Memory B cell (primary cell): Measurements from ENCODE around the gene IFNAR1.

Experiments
- ATAC-seq: fragments of 150-1000 bp; cut with Tn5 transposase; 2 replicates; pipeline ENCODE4 v1.10.0; 2021; ENCODE audit warnings: low read depth, mild to moderate bottlenecking, moderate library complexity
- DNase-seq, 2 donors: peaks; one replicate each; pipeline ENCODE4 v3.0.0; 2022; ENCODE audit warnings: low spot score in 2 of 2
- H3K27ac Mint-ChIP-seq: one replicate; pipeline ENCODE4 v1.8.0; 2022; ENCODE audit warnings: mild to moderate bottlenecking, moderate library complexity, mixed read lengths
- H3K27me3 Mint-ChIP-seq: one replicate; pipeline ENCODE4 v1.8.0; 2022; ENCODE audit warnings: mixed read lengths
- H3K36me3 Mint-ChIP-seq: one replicate; pipeline ENCODE4 v1.8.0; 2022; ENCODE audit warnings: mild to moderate bottlenecking, mixed read lengths
- H3K4me1 Mint-ChIP-seq: one replicate; pipeline ENCODE4 v1.8.0; 2022; ENCODE audit warnings: mixed read lengths
- H3K4me3 Mint-ChIP-seq: one replicate; pipeline ENCODE4 v1.8.0; 2022; ENCODE audit warnings: mild to moderate bottlenecking, moderate library complexity, mixed read lengths
- H3K9me3 Mint-ChIP-seq: one replicate; pipeline ENCODE4 v1.8.0; 2022; ENCODE audit warnings: mixed read lengths

IFNAR1 gene

DNA sequence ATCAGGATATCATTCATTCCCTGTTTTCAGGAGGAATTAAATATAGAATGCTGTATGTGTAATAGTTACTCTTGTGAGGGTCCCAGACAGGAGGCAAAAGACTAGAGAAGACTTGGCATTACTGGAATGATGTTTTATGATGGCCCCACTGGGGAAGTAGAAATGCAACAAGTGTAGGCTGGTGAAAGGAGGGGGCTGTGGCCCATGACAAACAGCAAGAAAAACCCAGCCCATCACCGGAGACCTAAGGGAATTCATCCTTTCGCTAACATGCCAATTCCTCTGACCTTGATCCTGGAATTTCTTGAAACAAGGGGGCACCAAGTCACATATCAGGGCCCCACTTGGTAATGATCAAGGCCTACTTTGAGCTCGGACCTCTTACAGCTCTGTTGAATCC lies 72.9 kb downstream of the IFNAR1 start:
- DNase-seq (no peak), ATAC-seq (no peak)
- Mint-ChIP-seq H3K27ac (no peak overlapping the region), H3K36me3 (no peaks in the 10 kb centered on the region), H3K27me3 (no peaks in the 10 kb centered on the region), H3K4me3 (no peak overlapping the region), H3K9me3 (no peaks in the 10 kb centered on the region), H3K4me1 (peaks cover 33% of the 10 kb centered on the region)

- Mint-ChIP-seq H3K36me3 (no peaks in the 10 kb centered on the region), H3K4me3 (no peak overlapping the region), H3K27ac (no peak overlapping the region), H3K27me3 (no peaks in the 10 kb centered on the region), H3K4me1 (peaks cover 31% of the 10 kb centered on the region), H3K9me3 (no peaks in the 10 kb centered on the region)
- ATAC-seq (no peak), DNase-seq (no peak)
Measured at GRCh38 chr21:33398361-33398760, 73.6 kb downstream of the IFNAR1 start.

GRCh38 chr21:33401630-33401992 lies 76.8 kb downstream of the IFNAR1 start:
- peaks cover 37% of the 10 kb centered on the region for H3K4me1 Mint-ChIP-seq
- ATAC-seq, result no peak
- no peaks in the 10 kb centered on the region for H3K9me3 Mint-ChIP-seq
- H3K27me3 Mint-ChIP-seq, result no peaks in the 10 kb centered on the region
- H3K4me3 Mint-ChIP-seq, result no peak overlapping the region
- peaks cover 10% of the 10 kb centered on the region for H3K36me3 Mint-ChIP-seq
- DNase-seq, result no peak
- no peak overlapping the region for H3K27ac Mint-ChIP-seq

DNA sequence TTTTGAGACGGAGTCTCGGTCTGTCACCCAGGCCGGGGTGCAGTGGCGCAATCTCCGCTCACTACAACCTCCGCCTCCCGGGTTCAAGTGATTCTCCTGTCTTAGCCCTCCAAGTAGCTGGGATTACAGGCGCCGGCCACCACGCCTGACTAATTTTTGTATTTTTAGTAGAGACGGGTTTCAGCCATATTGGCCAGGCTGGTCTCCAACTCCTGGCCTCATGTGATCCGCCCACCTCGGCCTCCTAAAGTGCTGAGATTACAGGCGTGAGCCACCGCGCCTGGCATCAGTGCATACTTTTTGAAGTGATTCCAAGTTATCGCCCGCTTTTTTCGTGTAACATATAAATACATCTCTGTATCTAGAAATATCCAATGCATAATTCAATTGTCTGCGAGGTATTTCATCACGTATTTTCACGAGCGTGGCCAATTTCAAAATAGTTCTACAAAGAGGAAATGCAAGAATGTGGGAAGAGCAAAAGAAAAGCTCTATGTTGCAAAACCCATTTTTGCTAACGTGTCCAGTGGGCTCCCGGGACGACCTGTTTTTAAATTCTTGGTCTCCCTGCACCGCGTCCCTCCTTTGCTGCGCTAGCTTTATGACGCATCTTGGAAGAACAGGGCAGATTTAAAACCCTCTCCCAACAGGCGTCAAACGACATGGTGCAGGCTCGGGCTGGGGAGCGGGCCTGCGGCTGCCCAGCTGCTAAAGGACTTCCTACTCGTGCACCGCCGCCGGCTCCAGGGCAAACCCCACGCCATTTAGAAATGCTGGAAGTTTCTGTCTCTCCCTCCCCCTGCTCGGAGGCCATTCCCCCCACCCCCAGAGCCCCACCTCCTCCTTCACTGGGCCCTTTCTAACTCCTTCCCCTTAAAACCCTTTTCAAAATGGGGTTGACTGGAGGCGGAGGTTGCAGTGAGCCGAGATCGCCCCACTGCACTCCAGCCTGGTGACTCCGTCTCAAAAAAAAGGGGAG lies 77.5 kb downstream of the IFNAR1 start:
- ATAC-seq (peak; percentile 51), DNase-seq (peak; percentile 26 to 30)
- H3K4me1 Mint-ChIP-seq, result peaks cover 44% of the 10 kb centered on the region
- H3K9me3 Mint-ChIP-seq, result no peaks in the 10 kb centered on the region
- H3K27me3 Mint-ChIP-seq, result no peaks in the 10 kb centered on the region
- H3K36me3 Mint-ChIP-seq, result peaks cover 16% of the 10 kb centered on the region
- peak overlapping the region; percentile 88 for H3K27ac Mint-ChIP-seq
- H3K4me3 Mint-ChIP-seq, result peak overlapping the region; percentile 85

DNA sequence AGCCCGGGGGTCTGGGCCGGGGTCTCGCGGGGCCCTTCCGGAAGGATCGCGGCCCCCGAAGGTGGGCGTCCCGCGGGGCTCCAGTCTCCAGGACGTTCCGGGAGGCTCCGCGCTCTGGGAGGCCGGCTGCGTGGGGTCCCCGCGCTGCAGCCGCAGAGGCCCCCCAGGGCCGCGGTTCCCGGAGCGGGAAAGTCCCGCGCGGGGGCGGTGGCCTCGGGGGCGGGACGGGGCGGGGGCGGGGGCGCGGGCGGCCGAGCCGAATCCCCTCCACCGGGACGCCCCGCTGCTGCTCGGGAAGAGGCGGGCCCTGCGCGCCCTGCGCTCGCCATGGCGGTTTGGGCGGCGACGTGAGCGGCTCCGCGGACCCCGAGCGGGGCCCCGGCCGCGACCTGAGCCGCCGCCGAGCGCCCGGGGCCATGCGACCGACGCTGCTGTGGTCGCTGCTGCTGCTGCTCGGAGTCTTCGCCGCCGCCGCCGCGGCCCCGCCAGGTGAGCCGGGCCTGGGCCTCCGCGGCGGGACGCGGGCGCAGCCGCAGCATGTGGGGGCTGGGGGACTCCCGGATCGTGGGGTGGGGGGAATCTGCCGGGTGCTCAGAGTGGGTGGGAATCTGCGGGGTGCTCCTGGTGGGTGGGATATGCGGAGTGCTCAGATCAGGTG lies 78.5 kb downstream of the IFNAR1 start, which contains the start of gene IFNGR2:
Gene IFNGR2, plus strand, starts transcription at position 286 of the 658 bp plus-strand sequence. Its CDS starts 131 bp downstream, at position 417.
- H3K36me3 Mint-ChIP-seq, result peaks cover 17% of the 10 kb centered on the region
- H3K27me3 Mint-ChIP-seq, result no peaks in the 10 kb centered on the region
- peaks cover 43% of the 10 kb centered on the region for H3K4me1 Mint-ChIP-seq
- H3K9me3 Mint-ChIP-seq, result no peaks in the 10 kb centered on the region
- peak; percentile 67 for ATAC-seq
- H3K4me3 Mint-ChIP-seq, result peak within 1 kb of the TSS; percentile 100
- peak within 1 kb of the TSS; percentile 93 for H3K27ac Mint-ChIP-seq
- DNase-seq, result peak; percentile 48 to 68

GRCh38 chr21:33403786-33404585 lies 79.2 kb downstream of the IFNAR1 start:
- peak overlapping the region; percentile 93 for H3K27ac Mint-ChIP-seq
- no peaks in the 10 kb centered on the region for H3K27me3 Mint-ChIP-seq
- ATAC-seq (peak; percentile 40), DNase-seq (peak; percentile 40 to 59)
- peaks cover 44% of the 10 kb centered on the region for H3K4me1 Mint-ChIP-seq
- H3K9me3 Mint-ChIP-seq, result no peaks in the 10 kb centered on the region
- H3K4me3 Mint-ChIP-seq, result peak overlapping the region; percentile 100
- peaks cover 21% of the 10 kb centered on the region for H3K36me3 Mint-ChIP-seq

- Mint-ChIP-seq H3K27ac (peak overlapping the region; percentile 93), H3K9me3 (no peaks in the 10 kb centered on the region), H3K36me3 (peaks cover 30% of the 10 kb centered on the region), H3K4me1 (peaks cover 49% of the 10 kb centered on the region), H3K4me3 (peak overlapping the region; percentile 100), H3K27me3 (no peaks in the 10 kb centered on the region)
- DNase-seq (no peak), ATAC-seq (no peak)
Measured at GRCh38 chr21:33406493-33406892, 81.7 kb downstream of the IFNAR1 start.
